Lung microvascular endothelial cell (primary cell): ENCODE data around the gene ILK. TPM values are rescaled to one million over a fixed set of nuclear protein-coding genes. Genes with fewer than 3 reads are reported as not detected.

Experiments used
- DNase-seq, 2 donors: peaks; one replicate each; pipeline versions ENCODE4 v3.0.0 to v3.0.0-alpha.2; 2010; ENCODE audit warnings: low read depth in 2 of 2
- total RNA-seq: library from RNA; depleted of rRNA; stranded (reverse); fragments of >200 nt; gene quantifications from 2 replicates; pipeline ENCODE4 v1.2.1, GENCODE V29; 2014

Gene ILK
- total RNA-seq, 1 donor from 2014 or later: 109 TPM

DNA sequence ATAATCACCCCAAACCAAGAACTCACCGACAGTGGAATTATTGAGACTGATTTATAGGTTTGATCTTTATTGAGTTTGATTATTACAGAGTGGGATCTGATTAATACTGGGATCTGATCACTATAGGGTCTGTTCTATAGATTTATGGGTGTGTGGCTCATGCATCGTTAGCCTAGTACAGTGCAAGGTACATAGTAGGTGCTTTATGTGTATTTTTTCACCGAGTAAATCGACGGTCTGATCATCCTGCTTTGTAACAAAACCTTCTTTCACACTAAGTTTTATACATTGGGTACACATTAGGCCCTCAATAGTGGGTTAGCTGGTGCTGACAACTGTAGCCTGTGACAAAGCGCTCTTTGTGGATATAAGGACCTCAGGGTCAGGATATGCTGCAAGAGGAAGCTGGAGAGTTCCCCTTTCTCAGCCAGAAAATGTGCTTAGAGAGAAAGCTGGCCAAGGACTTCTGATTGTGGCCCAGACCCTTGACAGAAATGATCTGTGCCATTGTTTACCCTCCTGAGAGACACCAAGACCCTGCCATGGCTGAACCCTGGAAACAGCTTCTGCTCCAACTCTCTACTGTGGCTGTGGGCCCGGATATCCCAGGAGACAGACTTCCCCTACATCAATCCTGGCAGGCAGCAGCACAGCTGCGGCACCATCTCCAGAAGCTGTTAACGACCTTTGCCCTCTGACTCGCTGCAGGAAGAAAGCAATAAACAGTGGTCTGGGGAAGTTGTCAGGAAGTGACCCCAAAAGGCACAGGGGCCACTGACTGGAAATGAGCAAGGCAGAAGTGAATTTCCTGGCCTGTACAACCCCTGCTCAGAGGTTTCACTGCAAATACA, 31.7 kb downstream of the ILK start:
- DNase-seq: peak; percentile 84 to 98

- DNase-seq: no peak
Observed at GRCh38 chr11:6636480-6636879, 32.9 kb downstream of the ILK start.

GRCh38 chr11:6637871-6638270, 34.3 kb downstream of the ILK start:
- peak in 1 of 2 donors; percentile 28 for DNase-seq

- no peak for DNase-seq
Observed at GRCh38 chr11:6638429-6638828, 34.9 kb downstream of the ILK start.

GRCh38 chr11:6640036-6640984, 36.7 kb downstream of the ILK start:
- no peak for DNase-seq

DNA sequence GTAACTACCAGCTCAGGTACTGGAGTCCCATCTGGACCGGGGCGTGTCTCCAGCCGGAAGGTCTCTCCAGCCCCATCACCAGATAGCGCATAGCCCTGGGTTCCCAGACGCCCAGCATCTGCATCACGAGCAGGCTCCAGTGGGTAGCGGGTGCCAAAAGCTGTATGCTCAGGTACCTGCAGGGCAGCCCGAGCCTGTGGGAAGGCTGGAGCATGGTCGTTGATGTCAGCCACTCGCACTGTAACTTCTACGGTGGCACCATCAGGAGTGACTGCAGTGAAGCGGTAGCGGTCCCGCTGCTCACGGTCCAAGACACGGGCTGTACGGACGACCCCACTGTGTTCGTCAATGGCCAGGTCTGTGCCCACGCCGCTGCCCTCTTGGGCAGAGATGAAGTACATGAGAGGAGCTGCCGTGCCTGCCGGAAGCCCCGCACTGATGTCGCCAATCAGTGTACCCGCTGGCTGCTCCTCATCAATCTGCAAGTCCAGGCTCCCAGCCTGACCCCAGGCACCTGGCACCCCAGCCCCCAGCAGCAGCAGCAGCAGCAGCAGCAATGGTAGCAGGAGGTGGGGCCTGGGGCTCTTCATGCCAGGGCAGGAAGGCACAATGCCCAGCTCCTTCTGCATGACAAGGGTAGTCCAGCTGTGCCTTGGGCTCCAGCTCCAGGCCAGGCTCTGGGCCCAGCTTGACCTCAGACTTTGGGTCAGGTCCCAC, 37.6 kb downstream of the ILK start:
- DNase-seq: no peak

GRCh38 chr11:6642957-6643356, 39.4 kb downstream of the ILK start:
- DNase-seq: no peak

GRCh38 chr11:6646071-6646470, 42.5 kb downstream of the ILK start:
- peak; percentile 29 to 91 for DNase-seq

GRCh38 chr11:6646576-6646917, 43.0 kb downstream of the ILK start:
- peak in 1 of 2 donors; percentile 25 for DNase-seq

- DNase-seq: peak; percentile 54 to 69
Observed at GRCh38 chr11:6646918-6647679, 43.5 kb downstream of the ILK start.

DNA sequence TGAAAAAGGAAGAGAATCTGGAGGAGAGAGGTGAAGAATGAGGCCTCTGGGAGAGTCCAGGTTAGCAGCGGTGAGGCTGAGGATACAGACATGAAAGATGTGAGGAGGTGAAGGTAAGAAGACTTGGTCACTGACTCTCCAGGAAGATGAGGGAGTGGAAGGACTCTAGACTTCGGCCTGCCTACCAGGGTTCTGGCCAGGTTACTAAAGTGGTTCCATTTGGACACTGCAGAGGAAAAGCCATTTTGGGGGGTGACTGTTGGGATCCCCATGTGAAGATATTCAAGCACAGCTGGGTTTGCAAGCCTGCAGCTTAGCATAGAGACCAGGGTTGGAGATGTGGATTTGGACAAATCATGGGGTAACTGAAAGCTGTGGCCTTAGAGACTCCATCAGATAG, 44.3 kb downstream of the ILK start:
- no peak for DNase-seq

DNA sequence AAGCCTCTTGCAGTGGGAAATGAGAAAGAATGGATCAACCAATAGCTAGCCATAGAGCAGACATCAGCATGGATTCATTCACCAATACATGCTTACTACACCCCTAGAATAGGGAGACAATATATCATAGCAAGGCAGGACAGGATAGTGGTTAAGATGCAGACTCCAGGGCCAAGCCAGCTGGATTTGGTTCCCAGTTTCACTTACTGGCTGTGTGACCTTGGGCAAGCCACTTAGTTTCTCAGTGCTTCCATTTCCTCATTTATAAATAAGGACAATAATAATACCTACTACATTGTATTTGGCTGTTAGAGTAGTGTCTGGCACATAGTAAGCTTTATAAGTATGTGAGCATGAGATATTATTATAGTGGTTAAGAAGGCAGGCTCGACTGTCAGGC, 44.9 kb downstream of the ILK start:
- no peak for DNase-seq

DNA sequence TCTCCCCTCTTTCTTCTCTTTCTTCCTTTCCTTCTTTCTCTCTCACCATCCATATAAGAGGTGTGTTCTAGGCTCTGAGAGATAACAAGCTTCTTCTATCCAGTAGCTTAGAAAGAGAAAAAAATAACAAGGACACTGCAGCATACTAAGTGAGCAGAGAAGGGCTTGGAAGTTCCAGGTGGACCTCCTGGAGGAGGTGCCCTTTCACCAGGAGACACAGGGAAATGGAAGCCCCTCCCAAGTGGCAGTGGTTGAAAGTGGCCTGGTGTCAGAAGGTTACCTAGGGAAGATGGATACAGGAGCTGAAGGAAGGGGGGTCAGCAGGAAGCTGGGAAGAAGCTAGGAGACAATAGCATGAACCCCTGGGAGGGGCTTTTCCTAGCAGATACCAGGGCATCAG, 46.5 kb downstream of the ILK start:
- no peak for DNase-seq

GRCh38 chr11:6650980-6651379, 47.4 kb downstream of the ILK start:
- DNase-seq: no peak

- DNase-seq: no peak
Observed at GRCh38 chr11:6652182-6652581, 48.6 kb downstream of the ILK start.

DNA sequence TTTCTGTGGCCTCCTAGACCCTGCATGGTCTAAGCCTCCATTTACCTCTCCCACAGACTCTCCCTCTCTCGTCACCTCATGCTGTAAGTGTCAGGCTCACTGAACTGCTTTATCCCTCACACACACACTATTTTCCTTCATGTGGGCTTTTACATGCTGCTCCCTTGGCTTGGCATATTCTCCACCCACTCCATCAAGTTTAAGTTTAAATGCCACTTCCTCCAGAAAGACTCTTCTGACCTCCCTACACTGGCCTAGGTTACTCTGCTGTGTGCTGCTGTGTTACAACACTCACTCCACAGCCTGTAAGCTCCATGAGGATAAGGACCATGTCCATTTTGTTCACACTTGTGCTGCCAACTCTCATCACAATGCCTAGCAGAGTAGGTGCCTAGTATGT, 49.5 kb downstream of the ILK start:
- no peak for DNase-seq

GRCh38 chr11:6653656-6654055, 50.1 kb downstream of the ILK start:
- no peak for DNase-seq

DNA sequence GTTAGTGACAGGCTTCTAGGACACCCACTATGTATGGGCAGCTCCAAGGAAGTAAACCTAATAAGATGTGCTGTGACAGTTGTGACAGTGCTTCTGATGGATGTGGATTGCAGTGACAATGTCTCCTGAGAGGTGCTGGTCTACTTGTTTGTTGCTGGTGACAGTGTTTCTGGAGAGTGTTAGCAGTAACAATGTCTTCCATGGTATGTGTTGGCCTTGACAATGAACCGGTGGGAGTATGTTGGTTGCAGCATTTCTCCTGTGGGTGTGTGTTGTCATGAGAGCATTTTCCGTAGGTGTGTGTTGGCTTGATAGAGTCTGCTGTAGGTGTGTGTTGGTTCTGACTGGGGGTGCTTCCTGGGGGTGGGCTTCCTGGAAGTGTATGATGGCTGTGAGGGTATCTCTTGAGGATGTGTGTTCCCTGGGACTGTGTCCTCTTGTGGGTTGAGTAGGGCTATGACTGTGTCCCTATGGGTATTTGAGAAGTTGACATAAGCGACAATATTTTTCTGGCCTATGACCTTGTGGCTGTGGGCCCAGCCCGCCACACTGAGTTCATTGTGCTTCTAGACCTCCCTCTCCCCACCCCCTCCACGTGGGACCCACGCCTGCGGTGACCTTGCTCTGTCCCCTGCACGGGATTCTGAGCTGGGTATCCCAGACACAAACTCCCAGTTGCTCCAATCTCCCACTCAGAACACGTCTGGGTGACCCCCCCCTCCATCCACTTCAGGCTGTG, 50.9 kb downstream of the ILK start:
- DNase-seq: peak in 1 of 2 donors; percentile 47

- DNase-seq: peak; percentile 41 to 61
Observed at GRCh38 chr11:6655020-6655789, 51.6 kb downstream of the ILK start.
